CD4-positive, alpha-beta T cell treated with Interleukin-15 for 1 hour (primary cell): ENCODE data around the gene MAP2K6.

Source experiments
- DNase-seq: peaks from one replicate; pipeline ENCODE4 v3.0.0-alpha.2; 2020

MAP2K6 gene

GRCh38 chr17:69427486-69428197, 13.1 kb downstream of the MAP2K6 start:
- DNase-seq: no peak

- DNase-seq: no peak
Observed at GRCh38 chr17:69428252-69428980, 13.9 kb downstream of the MAP2K6 start.

GRCh38 chr17:69430488-69430887, 16.0 kb downstream of the MAP2K6 start:
- no peak for DNase-seq

GRCh38 chr17:69431835-69432234, 17.3 kb downstream of the MAP2K6 start:
- DNase-seq: no peak

- no peak for DNase-seq
Observed at GRCh38 chr17:69433093-69433492, 18.6 kb downstream of the MAP2K6 start.

GRCh38 chr17:69434164-69434579, 19.7 kb downstream of the MAP2K6 start:
- DNase-seq: no peak

- DNase-seq: no peak
Observed at GRCh38 chr17:69435971-69436696, 21.6 kb downstream of the MAP2K6 start.

- no peak for DNase-seq
Observed at GRCh38 chr17:69437475-69437874, 23.0 kb downstream of the MAP2K6 start.

GRCh38 chr17:69438776-69439175, 24.3 kb downstream of the MAP2K6 start:
- no peak for DNase-seq

GRCh38 chr17:69441179-69441578, 26.7 kb downstream of the MAP2K6 start:
- no peak for DNase-seq

GRCh38 chr17:69443138-69443537, 28.6 kb downstream of the MAP2K6 start:
- DNase-seq: no peak

GRCh38 chr17:69444023-69444422, 29.5 kb downstream of the MAP2K6 start:
- no peak for DNase-seq

GRCh38 chr17:69445132-69445531, 30.6 kb downstream of the MAP2K6 start:
- DNase-seq: no peak

- no peak for DNase-seq
Observed at GRCh38 chr17:69447726-69448125, 33.2 kb downstream of the MAP2K6 start.

GRCh38 chr17:69448431-69449102, 34.1 kb downstream of the MAP2K6 start:
- no peak for DNase-seq

- no peak for DNase-seq
Observed at GRCh38 chr17:69450131-69450530, 35.6 kb downstream of the MAP2K6 start.

- no peak for DNase-seq
Observed at GRCh38 chr17:69450918-69451317, 36.4 kb downstream of the MAP2K6 start.

GRCh38 chr17:69451416-69452394, 37.2 kb downstream of the MAP2K6 start:
- no peak for DNase-seq

- no peak for DNase-seq
Observed at GRCh38 chr17:69452664-69453260, 38.3 kb downstream of the MAP2K6 start.

- no peak for DNase-seq
Observed at GRCh38 chr17:69454051-69454450, 39.6 kb downstream of the MAP2K6 start.

- no peak for DNase-seq
Observed at GRCh38 chr17:69455040-69455439, 40.5 kb downstream of the MAP2K6 start.

GRCh38 chr17:69457603-69458002, 43.1 kb downstream of the MAP2K6 start:
- DNase-seq: no peak
